Thymus (tissue), 11 donors: Measurements from ENCODE around the gene MARCHF3. TPM values are rescaled to one million over a fixed set of nuclear protein-coding genes. Genes with fewer than 3 reads are reported as not detected.
A peak's percentile ranks its signal among the peaks of the same experiment; 100 is the strongest.

Experiments used
- DNase-seq, 9 donors: peaks; one replicate each; pipeline ENCODE4 v3.0.0-alpha.2; 2013; ENCODE audit warnings: low spot score in 9 of 9, low read depth in 6 of 9, missing footprints in 1 of 9
- H3K27ac ChIP-seq, 2 donors: one replicate each; pipeline ENCODE4 v1.5.1; 2013; ENCODE audit warnings: control low read depth in 1 of 2, low read depth in 1 of 2, low read length in 1 of 2, mild to moderate bottlenecking in 1 of 2, moderate library complexity in 1 of 2
- H3K27me3 ChIP-seq, 2 donors: one replicate each; pipeline ENCODE4 v1.5.1; 2013; ENCODE audit warnings: low read length in 1 of 2; ENCODE audit not compliant: control insufficient read depth in 2 of 2, insufficient read depth in 1 of 2
- H3K36me3 ChIP-seq, 2 donors: one replicate each; pipeline ENCODE4 v1.5.1; 2013; ENCODE audit warnings: low read length in 1 of 2, mild to moderate bottlenecking in 1 of 2, moderate library complexity in 1 of 2; ENCODE audit not compliant: control insufficient read depth in 2 of 2, insufficient read depth in 2 of 2
- H3K4me1 ChIP-seq, 2 donors: one replicate each; pipeline ENCODE4 v1.5.1; 2013; ENCODE audit warnings: low read length in 2 of 2; ENCODE audit not compliant: control insufficient read depth in 2 of 2, insufficient read depth in 2 of 2
- H3K4me3 ChIP-seq, 2 donors: one replicate each; pipeline ENCODE4 v1.5.1; 2013; ENCODE audit warnings: low read length in 2 of 2, control low read depth in 1 of 2, mild to moderate bottlenecking in 1 of 2
- H3K9me3 ChIP-seq, 2 donors: one replicate each; pipeline ENCODE4 v1.5.1; 2013; ENCODE audit warnings: low read length in 1 of 2, mild to moderate bottlenecking in 1 of 2; ENCODE audit not compliant: control insufficient read depth in 2 of 2, insufficient read depth in 1 of 2
- WGBS: extraction: QIAGEN DNeasy Blood & Tissue Kit; methylation state at CpG from one replicate; pipeline ENCODE4 v1.1.7; 2013; 5-methylcytosine and 5-hydroxymethylcytosine counted together
- polyA plus RNA-seq: library from polyadenylated mRNA; stranded (reverse); fragments of 200-250 nt; gene quantifications from one replicate; pipeline ENCODE4 v1.2.3, GENCODE V29; 2013
- total RNA-seq: library from RNA; stranded (reverse); fragments of 120-200 nt; gene quantifications from one replicate; pipeline ENCODE4 v1.2.4, GENCODE V29; 2013
- donor health status: healthy.

Gene MARCHF3
- total and polyA plus RNA-seq, 2 donors = 5.0 to 5.1 TPM

GRCh38 chr5:127002390-127002789, 28.0 kb downstream of the MARCHF3 start:
- DNase-seq = no peak
- Histone ChIP-seq H3K27me3 (no peaks in the 10 kb centered on the region), H3K4me3 (no peak overlapping the region), H3K4me1 (no peaks in the 10 kb centered on the region), H3K9me3 (no peaks in the 10 kb centered on the region), H3K27ac (no peak overlapping the region), H3K36me3 (no peaks in the 10 kb centered on the region)
- 95% methylated on average over 3 of the region's 3 CpGs for WGBS

GRCh38 chr5:127001621-127002296, 28.6 kb downstream of the MARCHF3 start:
- Histone ChIP-seq H3K4me1 (no peaks in the 10 kb centered on the region), H3K27ac (no peak overlapping the region)
- 98% methylated on average over 4 of the region's 4 CpGs for WGBS

DNA sequence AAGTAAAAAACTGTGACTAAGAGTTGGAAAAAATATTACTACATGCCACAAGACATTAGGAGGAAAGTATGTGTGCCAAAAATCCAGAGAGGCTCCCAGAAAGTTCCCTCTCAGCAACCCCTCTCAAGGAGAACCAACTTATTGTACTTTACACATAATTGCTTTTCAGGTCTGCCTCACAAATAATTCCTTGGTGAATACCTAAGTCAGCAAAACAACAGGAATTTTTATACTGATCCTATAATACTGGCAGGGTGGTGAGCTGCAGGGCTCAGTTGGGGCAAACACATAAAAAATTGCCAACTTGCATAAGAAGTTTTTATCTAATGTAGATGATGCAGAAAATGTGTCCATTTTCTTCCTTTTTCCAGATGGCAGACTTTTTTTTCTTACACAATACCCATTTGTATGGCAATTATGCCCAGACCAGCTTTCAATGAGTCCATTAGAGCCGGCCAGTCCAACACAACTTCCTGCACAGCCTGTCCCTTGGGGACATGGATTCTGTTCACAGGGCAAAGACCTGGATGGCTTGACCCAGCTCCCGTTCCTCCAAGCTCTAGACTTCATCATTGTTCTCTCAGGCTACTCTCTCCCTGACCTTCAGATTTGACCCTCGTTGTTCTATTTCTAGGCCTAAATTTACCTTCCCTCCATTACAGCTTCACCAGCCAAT, 31.3 kb downstream of the MARCHF3 start:
- Histone ChIP-seq H3K36me3 (no peaks in the 10 kb centered on the region), H3K4me3 (no peak overlapping the region), H3K27me3 (no peaks in the 10 kb centered on the region), H3K4me1 (no peaks in the 10 kb centered on the region), H3K9me3 (no peaks in the 10 kb centered on the region), H3K27ac (no peak overlapping the region)
- WGBS = 99% methylated on average over 3 of the region's 3 CpGs
- DNase-seq = no peak

More at GRCh38 chr5:127001621-127002296, 28.6 kb downstream of the MARCHF3 start:
- H3K27me3 ChIP-seq = no peaks in the 10 kb centered on the region
- H3K9me3 ChIP-seq = no peaks in the 10 kb centered on the region
- H3K4me3 ChIP-seq = no peak overlapping the region
- no peak for DNase-seq
- H3K36me3 ChIP-seq = no peaks in the 10 kb centered on the region

DNA sequence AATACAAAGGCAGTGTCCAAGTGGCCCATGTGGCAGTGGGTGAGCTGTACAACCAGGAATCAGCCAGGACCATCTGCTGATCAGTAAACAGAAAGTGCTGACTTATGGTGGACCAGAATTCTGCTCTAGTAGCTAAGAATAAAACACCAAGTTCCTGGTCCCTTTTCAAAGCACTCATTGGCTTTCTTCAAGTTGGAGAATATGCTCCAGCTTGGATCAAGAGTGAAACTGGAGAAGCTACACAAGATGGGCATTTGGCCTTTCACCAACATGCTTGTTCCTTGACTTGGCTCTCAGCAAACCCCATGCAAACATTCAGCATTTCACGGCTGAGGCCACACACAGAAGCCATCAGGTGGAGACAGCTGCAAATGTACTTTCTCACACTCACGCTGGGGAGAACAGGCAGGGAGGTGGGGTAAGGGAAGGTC, 32.1 kb downstream of the MARCHF3 start:
- WGBS = 68% methylated on average over 2 of the region's 2 CpGs
- Histone ChIP-seq H3K4me1 (no peaks in the 10 kb centered on the region), H3K9me3 (no peaks in the 10 kb centered on the region), H3K27me3 (no peaks in the 10 kb centered on the region), H3K36me3 (no peaks in the 10 kb centered on the region), H3K4me3 (no peak overlapping the region), H3K27ac (no peak overlapping the region)
- DNase-seq = peak in 1 of 9 donors; percentile 24

DNA sequence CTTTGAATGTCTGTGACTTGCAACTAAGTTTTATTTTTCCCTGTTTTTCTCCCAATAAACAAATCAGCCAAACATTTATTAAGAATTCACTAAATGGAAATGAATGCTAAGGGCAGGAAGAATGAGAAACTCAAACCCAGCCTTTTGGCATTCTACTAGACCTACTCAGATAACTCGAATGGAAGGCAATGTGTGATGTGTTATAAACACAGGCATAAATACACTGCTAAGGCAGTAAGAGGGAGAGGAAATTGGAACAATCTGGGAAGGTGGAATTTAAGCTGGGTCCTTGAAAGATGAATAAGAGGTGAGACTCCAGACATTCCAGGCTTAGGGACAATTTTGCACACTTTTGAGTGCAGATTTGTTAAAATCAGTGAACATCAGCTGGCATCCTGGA, 34.7 kb downstream of the MARCHF3 start:
- Histone ChIP-seq H3K36me3 (no peaks in the 10 kb centered on the region), H3K4me1 (no peaks in the 10 kb centered on the region), H3K27ac (no peak overlapping the region), H3K4me3 (no peak overlapping the region), H3K9me3 (no peaks in the 10 kb centered on the region), H3K27me3 (no peaks in the 10 kb centered on the region)
- no peak for DNase-seq
- 94% methylated on average over 1 of the region's 1 CpG for whole genome bisulfite sequencing

- no peak for DNase-seq
- Histone ChIP-seq H3K27me3 (no peaks in the 10 kb centered on the region), H3K27ac (no peak overlapping the region), H3K9me3 (no peaks in the 10 kb centered on the region), H3K36me3 (no peaks in the 10 kb centered on the region), H3K4me1 (no peaks in the 10 kb centered on the region), H3K4me3 (no peak overlapping the region)
- WGBS = 97% methylated on average over 3 of the region's 3 CpGs
Measured at GRCh38 chr5:126995039-126995438, 35.3 kb downstream of the MARCHF3 start.

DNA sequence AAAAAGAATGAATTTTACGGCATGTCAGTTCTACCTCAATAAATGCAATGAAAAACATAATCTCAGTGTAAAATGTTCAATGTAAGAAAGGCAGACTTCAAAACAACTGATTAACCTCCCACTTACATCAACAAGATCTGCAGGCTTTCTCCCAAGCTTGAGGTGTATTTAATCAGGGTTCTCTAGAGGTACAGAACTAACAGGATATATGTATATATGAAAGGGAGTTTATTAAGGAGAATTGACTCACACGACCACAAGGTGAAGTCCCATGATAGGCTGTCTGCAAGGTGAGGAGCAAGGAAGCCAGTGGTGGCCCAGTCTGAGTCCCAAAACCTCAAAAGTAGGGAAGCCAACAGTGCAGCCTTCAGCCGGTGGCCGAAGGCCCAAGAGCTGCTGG, 35.9 kb downstream of the MARCHF3 start:
- Histone ChIP-seq H3K9me3 (no peaks in the 10 kb centered on the region), H3K4me1 (no peaks in the 10 kb centered on the region), H3K27ac (no peak overlapping the region), H3K36me3 (no peaks in the 10 kb centered on the region), H3K4me3 (no peak overlapping the region), H3K27me3 (no peaks in the 10 kb centered on the region)
- WGBS = 96% methylated on average over 4 of the region's 4 CpGs
- no peak for DNase-seq

DNA sequence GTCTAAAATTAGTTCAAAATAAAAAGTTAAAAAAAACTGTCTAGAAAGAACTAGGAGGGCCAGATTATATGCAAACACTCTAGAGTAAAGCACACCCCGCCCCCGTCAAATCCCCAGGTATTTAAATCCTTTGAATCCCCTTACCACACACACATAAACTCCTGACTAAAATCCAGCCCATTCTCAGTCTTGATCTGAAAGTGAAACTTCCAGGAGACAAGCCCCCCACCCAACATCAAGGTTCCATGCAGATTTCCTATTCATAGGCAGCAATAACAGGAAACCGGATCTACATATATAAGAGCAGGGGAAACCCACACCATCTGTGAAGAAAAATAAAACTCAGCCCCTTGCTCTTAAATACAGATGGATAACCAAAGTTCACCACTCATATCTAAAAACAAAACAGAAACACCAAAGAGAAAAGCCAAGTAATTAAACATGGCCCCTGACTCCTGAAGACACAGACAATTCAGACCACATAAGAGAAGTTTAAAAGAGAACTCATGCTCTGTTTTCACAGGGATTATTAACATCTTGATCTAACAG, 42.3 kb downstream of the MARCHF3 start:
- no peaks in the 10 kb centered on the region for H3K36me3 ChIP-seq
- H3K4me3 ChIP-seq = no peak overlapping the region
- H3K9me3 ChIP-seq = no peaks in the 10 kb centered on the region
- peak in 4 of 9 donors; percentile 8 to 51 (median 31) for DNase-seq
- peaks cover 0 to 8% of the 10 kb centered on the region in 2 donors for H3K4me1 ChIP-seq
- H3K27ac ChIP-seq = peak overlapping the region in 1 of 2 donors; percentile 33
- WGBS = 18% methylated on average over 3 of the region's 3 CpGs
- no peaks in the 10 kb centered on the region for H3K27me3 ChIP-seq

- Histone ChIP-seq H3K27me3 (no peaks in the 10 kb centered on the region), H3K4me1 (peaks cover 0 to 8% of the 10 kb centered on the region in 2 donors), H3K9me3 (no peaks in the 10 kb centered on the region), H3K4me3 (no peak overlapping the region), H3K36me3 (no peaks in the 10 kb centered on the region), H3K27ac (peak overlapping the region in 1 of 2 donors; percentile 33)
- no peak for DNase-seq
- WGBS = 81% methylated on average over 4 of the region's 4 CpGs
Measured at GRCh38 chr5:126987271-126987899, 43.0 kb downstream of the MARCHF3 start.
